ENCODE data around the gene TDRD10.

Gene TDRD10

DNA sequence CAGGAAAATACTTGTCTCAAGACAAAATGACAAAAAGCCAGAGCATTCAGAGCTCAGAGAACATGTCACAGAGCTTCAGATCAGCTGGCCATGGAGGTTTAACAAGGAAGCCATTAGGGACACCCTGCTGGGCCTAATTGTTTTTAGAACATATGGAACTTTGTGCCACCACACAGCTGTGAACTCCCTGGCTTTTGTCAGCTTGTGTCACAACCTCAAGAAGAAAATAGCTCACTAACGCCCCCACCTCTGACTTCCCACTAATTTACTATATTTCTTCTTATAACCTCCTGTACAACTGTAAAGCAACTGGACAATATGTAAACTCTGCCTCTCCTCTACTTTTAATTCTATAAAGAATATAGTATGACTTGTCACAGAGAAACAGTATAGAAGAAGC, 21.0 kb upstream of the TDRD10 start:
- WGBS (ENCODE audit: extremely low coverage, insufficient coverage, insufficient read length): no CpG with 5 or more reads among the region's 1 CpG
- Histone ChIP-seq H2BK120ac (ENCODE audit: insufficient read depth, low read length, poor library complexity) (no peak overlapping the region), H2AK5ac (ENCODE audit: low read length) (no peak overlapping the region), H3K79me1 (ENCODE audit: low read length) (no peaks in the 10 kb centered on the region), H4K8ac (ENCODE audit: low read depth, low read length) (no peak overlapping the region), H3K36me3 (ENCODE audit: control insufficient read depth in 1 of 2, insufficient read depth in 2 of 2, low read length in 2 of 2) (no peaks in the 10 kb centered on the region), H4K91ac (ENCODE audit: low read depth, low read length) (no peak overlapping the region), H3K4ac (ENCODE audit: low read depth, low read length) (no peak overlapping the region), H3K27me3 (ENCODE audit: insufficient read depth, low read length) (no peaks in the 10 kb centered on the region), H3K4me2 (ENCODE audit: low read length) (no peak overlapping the region), H3K4me1 (ENCODE audit: control insufficient read depth in 1 of 2, insufficient read depth in 2 of 2, low read length in 2 of 2) (no peaks in the 10 kb centered on the region), H4K12ac (ENCODE audit: low read depth, low read length) (no peak overlapping the region), H2BK12ac (ENCODE audit: low read length) (no peak overlapping the region), H3K18ac (ENCODE audit: low read length) (no peak overlapping the region), H2BK5ac (ENCODE audit: low read depth, low read length, poor library complexity) (no peak overlapping the region), H3K9ac (ENCODE audit: low read length) (no peak overlapping the region), H3K9me3 (ENCODE audit: insufficient read depth, low read depth, low read length) (no peaks in the 10 kb centered on the region), H3K27ac (ENCODE audit: low read depth, low read length) (no peak overlapping the region), H3K79me2 (ENCODE audit: control insufficient read depth, insufficient read depth, low read length, poor library complexity) (no peaks in the 10 kb centered on the region), H3K23ac (ENCODE audit: low read length) (no peak overlapping the region), H3K4me3 (ENCODE audit: low read depth, low read length) (no peak overlapping the region), H2AFZ (ENCODE audit: insufficient read depth, low read length, poor library complexity) (no peak overlapping the region), H3K14ac (ENCODE audit: low read length) (no peak overlapping the region)
- no peak for DNase-seq

DNA sequence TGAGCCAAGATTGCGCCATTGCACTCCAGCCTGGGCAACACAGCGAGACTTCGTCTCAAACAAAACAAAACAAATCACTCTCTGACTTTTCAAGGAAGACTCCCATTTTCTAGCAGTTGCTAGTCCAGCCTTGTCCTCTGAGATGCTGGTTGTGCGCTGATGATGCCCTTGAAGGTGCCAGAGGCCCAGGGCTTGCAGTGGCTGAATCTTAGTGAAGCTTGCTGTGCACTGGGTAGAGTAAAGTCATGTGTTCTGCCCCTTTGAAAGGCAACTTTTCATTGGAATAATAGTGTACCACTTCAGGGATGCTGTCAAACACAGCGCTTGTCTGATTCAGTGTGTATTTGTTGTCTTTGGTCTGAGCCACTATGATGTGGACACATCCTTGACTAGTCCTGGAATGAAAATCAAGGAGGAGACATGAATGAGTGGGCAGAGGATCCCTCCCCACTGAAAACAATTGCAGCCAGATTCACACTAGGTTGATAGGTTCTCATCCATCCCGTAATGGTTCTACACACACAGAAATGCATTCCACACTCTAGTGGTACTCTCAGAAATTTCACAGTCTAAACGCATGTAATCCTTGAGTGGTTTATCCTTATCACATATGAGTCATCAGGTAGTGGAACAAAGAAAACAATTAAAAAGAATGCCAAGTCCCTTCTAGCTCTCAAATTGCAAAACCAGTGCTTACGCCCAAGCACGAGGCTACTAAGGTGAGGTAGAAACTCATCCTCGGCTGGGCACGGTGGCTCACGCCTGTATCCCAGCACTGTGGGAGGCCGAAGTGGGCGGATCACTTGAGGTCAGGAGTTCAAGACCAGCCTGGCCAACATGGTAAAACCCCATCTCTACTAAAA, 17.8 kb upstream of the TDRD10 start:
- no peak overlapping the region for H3K4ac ChIP-seq (ENCODE audit: low read depth, low read length)
- H4K8ac ChIP-seq (ENCODE audit: low read depth, low read length): no peak overlapping the region
- WGBS (ENCODE audit: extremely low coverage, insufficient coverage, insufficient read length): no CpG with 5 or more reads among the region's 14 CpGs
- H3K36me3 ChIP-seq (ENCODE audit: control insufficient read depth in 1 of 2, insufficient read depth in 2 of 2, low read length in 2 of 2): no peaks in the 10 kb centered on the region
- H3K9me3 ChIP-seq (ENCODE audit: insufficient read depth, low read depth, low read length): no peaks in the 10 kb centered on the region
- H3K27me3 ChIP-seq (ENCODE audit: insufficient read depth, low read length): no peaks in the 10 kb centered on the region
- H3K79me1 ChIP-seq (ENCODE audit: low read length): no peaks in the 10 kb centered on the region
- H4K12ac ChIP-seq (ENCODE audit: low read depth, low read length): no peak overlapping the region
- H2AK5ac ChIP-seq (ENCODE audit: low read length): no peak overlapping the region
- H3K18ac ChIP-seq (ENCODE audit: low read length): no peak overlapping the region
- H2BK5ac ChIP-seq (ENCODE audit: low read depth, low read length, poor library complexity): no peak overlapping the region
- H4K91ac ChIP-seq (ENCODE audit: low read depth, low read length): no peak overlapping the region
- peak in 1 of 2 donors; percentile 70 for DNase-seq
- H3K23ac ChIP-seq (ENCODE audit: low read length): no peak overlapping the region
- H3K14ac ChIP-seq (ENCODE audit: low read length): no peak overlapping the region
- no peak overlapping the region for H2BK120ac ChIP-seq (ENCODE audit: insufficient read depth, low read length, poor library complexity)
- no peak overlapping the region for H3K4me2 ChIP-seq (ENCODE audit: low read length)
- H2AFZ ChIP-seq (ENCODE audit: insufficient read depth, low read length, poor library complexity): no peak overlapping the region
- no peak overlapping the region for H3K4me3 ChIP-seq (ENCODE audit: low read depth, low read length)
- no peaks in the 10 kb centered on the region for H3K4me1 ChIP-seq (ENCODE audit: control insufficient read depth in 1 of 2, insufficient read depth in 2 of 2, low read length in 2 of 2)
- H3K9ac ChIP-seq (ENCODE audit: low read length): no peak overlapping the region
- no peaks in the 10 kb centered on the region for H3K79me2 ChIP-seq (ENCODE audit: control insufficient read depth, insufficient read depth, low read length, poor library complexity)
- H2BK12ac ChIP-seq (ENCODE audit: low read length): no peak overlapping the region
- no peak overlapping the region for H3K27ac ChIP-seq (ENCODE audit: low read depth, low read length)

DNA sequence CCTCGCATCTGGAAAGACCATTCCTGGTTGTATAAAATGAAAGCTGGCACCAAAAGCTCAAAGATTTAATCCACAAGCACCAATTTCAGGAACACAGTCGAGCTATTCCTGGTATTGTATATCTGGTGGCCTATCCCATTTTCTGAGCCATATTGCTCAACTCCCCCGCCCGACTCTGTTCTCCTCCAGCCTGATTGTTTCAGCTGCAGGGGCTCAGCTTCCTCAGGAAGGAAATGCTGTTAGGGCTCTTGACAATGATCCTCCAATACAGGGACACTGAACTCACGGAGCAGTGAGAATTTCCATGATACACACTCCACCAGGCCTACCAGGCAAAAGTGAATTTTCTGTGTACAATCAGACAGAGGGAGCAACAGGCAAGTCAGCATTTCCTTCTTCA, 16.9 kb upstream of the TDRD10 start:
- H2BK12ac ChIP-seq (ENCODE audit: low read length): no peak overlapping the region
- H3K79me1 ChIP-seq (ENCODE audit: low read length): no peaks in the 10 kb centered on the region
- no peaks in the 10 kb centered on the region for H3K4me1 ChIP-seq (ENCODE audit: control insufficient read depth in 1 of 2, insufficient read depth in 2 of 2, low read length in 2 of 2)
- WGBS (ENCODE audit: extremely low coverage, insufficient coverage, insufficient read length): no CpG with 5 or more reads among the region's 5 CpGs
- no peak overlapping the region for H3K23ac ChIP-seq (ENCODE audit: low read length)
- no peaks in the 10 kb centered on the region for H3K27me3 ChIP-seq (ENCODE audit: insufficient read depth, low read length)
- H3K36me3 ChIP-seq (ENCODE audit: control insufficient read depth in 1 of 2, insufficient read depth in 2 of 2, low read length in 2 of 2): no peaks in the 10 kb centered on the region
- H3K18ac ChIP-seq (ENCODE audit: low read length): no peak overlapping the region
- no peak overlapping the region for H3K14ac ChIP-seq (ENCODE audit: low read length)
- H4K91ac ChIP-seq (ENCODE audit: low read depth, low read length): no peak overlapping the region
- H4K8ac ChIP-seq (ENCODE audit: low read depth, low read length): no peak overlapping the region
- no peak overlapping the region for H2BK120ac ChIP-seq (ENCODE audit: insufficient read depth, low read length, poor library complexity)
- no peak overlapping the region for H3K27ac ChIP-seq (ENCODE audit: low read depth, low read length)
- no peak for DNase-seq
- no peak overlapping the region for H2BK5ac ChIP-seq (ENCODE audit: low read depth, low read length, poor library complexity)
- no peaks in the 10 kb centered on the region for H3K79me2 ChIP-seq (ENCODE audit: control insufficient read depth, insufficient read depth, low read length, poor library complexity)
- H2AFZ ChIP-seq (ENCODE audit: insufficient read depth, low read length, poor library complexity): no peak overlapping the region
- H3K4me3 ChIP-seq (ENCODE audit: low read depth, low read length): no peak overlapping the region
- H3K9me3 ChIP-seq (ENCODE audit: insufficient read depth, low read depth, low read length): no peaks in the 10 kb centered on the region
- no peak overlapping the region for H3K4ac ChIP-seq (ENCODE audit: low read depth, low read length)
- H3K4me2 ChIP-seq (ENCODE audit: low read length): no peak overlapping the region
- no peak overlapping the region for H3K9ac ChIP-seq (ENCODE audit: low read length)
- no peak overlapping the region for H2AK5ac ChIP-seq (ENCODE audit: low read length)
- no peak overlapping the region for H4K12ac ChIP-seq (ENCODE audit: low read depth, low read length)

DNA sequence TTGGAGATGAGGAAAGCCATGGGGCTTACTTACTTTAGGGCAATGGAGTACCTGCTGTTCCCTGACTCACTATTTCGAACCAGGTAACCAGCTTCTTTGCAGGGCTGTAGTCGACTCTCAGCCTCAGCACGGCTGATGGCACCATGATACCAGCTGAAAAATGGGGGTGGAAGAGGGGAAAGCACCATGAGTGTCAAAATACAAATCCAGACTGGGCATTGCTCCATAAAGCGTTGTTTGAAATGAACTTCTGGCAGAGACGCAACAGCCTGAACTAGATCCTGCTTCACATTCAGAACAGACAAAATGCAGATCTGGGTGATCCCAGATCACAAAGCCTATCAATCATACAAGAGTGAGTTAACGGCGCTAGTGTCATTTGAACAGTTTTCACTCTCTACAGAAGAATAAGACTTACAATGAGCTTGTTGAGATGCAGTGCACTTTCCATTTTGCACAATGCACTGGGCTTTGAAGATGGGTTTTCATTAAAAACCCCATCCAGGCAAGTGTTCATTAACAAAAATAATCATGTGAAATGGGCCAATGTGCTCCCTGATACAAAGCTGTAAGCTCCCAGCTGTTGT, 16.0 kb upstream of the TDRD10 start:
- DNase-seq: no peak
- no peaks in the 10 kb centered on the region for H3K36me3 ChIP-seq (ENCODE audit: control insufficient read depth in 1 of 2, insufficient read depth in 2 of 2, low read length in 2 of 2)
- no peak overlapping the region for H2BK5ac ChIP-seq (ENCODE audit: low read depth, low read length, poor library complexity)
- H3K4me1 ChIP-seq (ENCODE audit: control insufficient read depth in 1 of 2, insufficient read depth in 2 of 2, low read length in 2 of 2): no peaks in the 10 kb centered on the region
- H4K91ac ChIP-seq (ENCODE audit: low read depth, low read length): no peak overlapping the region
- H3K18ac ChIP-seq (ENCODE audit: low read length): no peak overlapping the region
- H3K27ac ChIP-seq (ENCODE audit: low read depth, low read length): no peak overlapping the region
- H4K12ac ChIP-seq (ENCODE audit: low read depth, low read length): no peak overlapping the region
- no peaks in the 10 kb centered on the region for H3K79me2 ChIP-seq (ENCODE audit: control insufficient read depth, insufficient read depth, low read length, poor library complexity)
- H2AFZ ChIP-seq (ENCODE audit: insufficient read depth, low read length, poor library complexity): no peak overlapping the region
- no peak overlapping the region for H3K4me3 ChIP-seq (ENCODE audit: low read depth, low read length)
- no peak overlapping the region for H3K9ac ChIP-seq (ENCODE audit: low read length)
- no peak overlapping the region for H3K14ac ChIP-seq (ENCODE audit: low read length)
- H3K27me3 ChIP-seq (ENCODE audit: insufficient read depth, low read length): no peaks in the 10 kb centered on the region
- no peak overlapping the region for H3K4me2 ChIP-seq (ENCODE audit: low read length)
- H4K8ac ChIP-seq (ENCODE audit: low read depth, low read length): no peak overlapping the region
- no peak overlapping the region for H2BK12ac ChIP-seq (ENCODE audit: low read length)
- no peak overlapping the region for H3K23ac ChIP-seq (ENCODE audit: low read length)
- H3K9me3 ChIP-seq (ENCODE audit: insufficient read depth, low read depth, low read length): no peaks in the 10 kb centered on the region
- WGBS (ENCODE audit: extremely low coverage, insufficient coverage, insufficient read length): no CpG with 5 or more reads among the region's 7 CpGs
- no peaks in the 10 kb centered on the region for H3K79me1 ChIP-seq (ENCODE audit: low read length)
- H3K4ac ChIP-seq (ENCODE audit: low read depth, low read length): no peak overlapping the region
- no peak overlapping the region for H2BK120ac ChIP-seq (ENCODE audit: insufficient read depth, low read length, poor library complexity)
- no peak overlapping the region for H2AK5ac ChIP-seq (ENCODE audit: low read length)

All from trophoblast cell (in vitro differentiated cells and primary cell).